ENCODE results near the gene PNLIP.

GRCh38 chr10:116540814-116541213 is 4.9 kb upstream of the PNLIP start:
- TF ChIP-seq CTCF (IDR thresholded peaks at IDR 0.05), result no peak
- no peak for TF ChIP-seq POLR2A (IDR thresholded peaks at IDR 0.05)
- TF ChIP-seq EP300 (IDR thresholded peaks at IDR 0.05), result no peak
